Caco-2 (cell line): ENCODE data around the gene COL6A3. TPM values are rescaled to one million over a fixed set of nuclear protein-coding genes. Genes with fewer than 3 reads are reported as not detected.

ENCODE experiments used
- BruUV-seq: library from RNA; stranded (reverse); fragments of 400-500 nt; replicated peaks from 2 replicates; lab custom pipeline; 2021; lab: Mats Ljungman, UMichigan
- CTCF ChIA-PET: fragments of 300-600 bp; sonication (Branson Sonifier 250); formaldehyde crosslinking; loops from one replicate; lab custom pipeline; 2022; ENCODE audit warnings: antibody characterized with exemption; lab: Charles Lee
- POLR2A ChIA-PET: fragments of 300-600 bp; sonication (Branson Sonifier 250); formaldehyde crosslinking; loops from one replicate; lab custom pipeline; 2022; ENCODE audit warnings: antibody characterized with exemption; lab: Charles Lee
- DNase-seq, 2 experiments: peaks; one replicate each; pipeline versions ENCODE4 v3.0.0 to v3.0.0-alpha.2; 2020 to 2022
- H3K27me3 ChIP-seq: replicated peaks from 2 replicates; pipeline ENCODE4 v1.6.0; 2011; ENCODE audit warnings: low read length; ENCODE audit not compliant: control insufficient read depth, insufficient read depth
- H3K36me3 ChIP-seq: 2 replicates; pipeline ENCODE4 v1.5.1; 2011; ENCODE audit warnings: low read length; ENCODE audit not compliant: control insufficient read depth, insufficient read depth
- H3K4me1 ChIP-seq: fragments of 250-450 bp; sonication (Bioruptor Pico); 2 replicates; pipeline ENCODE4 v1.5.1; 2020; ENCODE audit warnings: mild to moderate bottlenecking
- H3K4me3 ChIP-seq: 2 replicates; pipeline ENCODE4 v1.5.1; 2011; ENCODE audit warnings: low read depth, mild to moderate bottlenecking, control low read depth, low read length
- H3K9me3 ChIP-seq: fragments of 250-450 bp; sonication (Bioruptor Pico); 2 replicates; pipeline ENCODE4 v1.5.1; 2020; ENCODE audit warnings: mild to moderate bottlenecking, moderate library complexity
- H3K27ac Mint-ChIP-seq: one replicate; pipeline ENCODE4 v1.8.0; 2022; ENCODE audit warnings: mixed read lengths; ENCODE audit not compliant: unreplicated experiment
- H3K27me3 Mint-ChIP-seq: one replicate; pipeline ENCODE4 v1.8.0; 2022; ENCODE audit warnings: mixed read lengths; ENCODE audit not compliant: insufficient read depth, unreplicated experiment
- H3K36me3 Mint-ChIP-seq: one replicate; pipeline ENCODE4 v1.8.0; 2022; ENCODE audit warnings: mild to moderate bottlenecking, mixed read lengths; ENCODE audit not compliant: insufficient read depth, unreplicated experiment
- H3K4me1 Mint-ChIP-seq: one replicate; pipeline ENCODE4 v1.8.0; 2022; ENCODE audit warnings: low read depth, mixed read lengths; ENCODE audit not compliant: unreplicated experiment
- H3K4me3 Mint-ChIP-seq: one replicate; pipeline ENCODE4 v1.8.0; 2022; ENCODE audit warnings: mild to moderate bottlenecking, moderate library complexity, mixed read lengths; ENCODE audit not compliant: unreplicated experiment
- H3K9me3 Mint-ChIP-seq: one replicate; pipeline ENCODE4 v1.8.0; 2022; ENCODE audit warnings: mixed read lengths; ENCODE audit not compliant: unreplicated experiment
- intact Hi-C: fragments of 100-400 bp; cut with micrococcal nuclease; formaldehyde crosslinking; loops from one replicate; pipeline ENCODE4 v1.10.0; 2022; ENCODE audit not compliant: unreplicated experiment
- total RNA-seq: library from RNA; stranded (reverse); gene quantifications from 2 replicates; pipeline ENCODE4 v1.2.3, GENCODE V29; 2022
- TF ChIP-seq, protein P1 (sequence below), 2 experiments: fragments of 200-600 bp in 1 of 2; IDR thresholded peaks; 1 replicate in 1 of 2; 2 replicates in 1 of 2; pipeline versions ENCODE4 v1.5.1 to v1.8.0; 2011 to 2022; ENCODE audit warnings: antibody characterized with exemption in 1 of 2, control low read depth in 1 of 2, inconsistent platforms in 1 of 2, low read depth in 1 of 2, low read length in 1 of 2, mild to moderate bottlenecking in 1 of 2, moderate library complexity in 1 of 2; ENCODE audit not compliant: insufficient read depth in 1 of 2, severe bottlenecking in 1 of 2, unreplicated experiment in 1 of 2

COL6A3 gene
- total RNA-seq, 1 experiment from 2014 or later: 0.73 TPM

GRCh38 chr2:237412988-237413776, 782 bp downstream of the COL6A3 start:
- Mint-ChIP-seq H3K27ac (no peak overlapping the region), H3K36me3 (no peaks in the 10 kb centered on the region), H3K4me3 (no peak overlapping the region), H3K4me1 (no peaks in the 10 kb centered on the region), H3K9me3 (no peaks in the 10 kb centered on the region), H3K27me3 (peaks cover 7% of the 10 kb centered on the region)
- H3K4me1 ChIP-seq: no peaks in the 10 kb centered on the region
- no peaks in the 10 kb centered on the region for H3K36me3 ChIP-seq
- no peak overlapping the region for H3K4me3 ChIP-seq
- POLR2A ChIA-PET: no interaction called here
- TF ChIP-seq, protein P1, sequence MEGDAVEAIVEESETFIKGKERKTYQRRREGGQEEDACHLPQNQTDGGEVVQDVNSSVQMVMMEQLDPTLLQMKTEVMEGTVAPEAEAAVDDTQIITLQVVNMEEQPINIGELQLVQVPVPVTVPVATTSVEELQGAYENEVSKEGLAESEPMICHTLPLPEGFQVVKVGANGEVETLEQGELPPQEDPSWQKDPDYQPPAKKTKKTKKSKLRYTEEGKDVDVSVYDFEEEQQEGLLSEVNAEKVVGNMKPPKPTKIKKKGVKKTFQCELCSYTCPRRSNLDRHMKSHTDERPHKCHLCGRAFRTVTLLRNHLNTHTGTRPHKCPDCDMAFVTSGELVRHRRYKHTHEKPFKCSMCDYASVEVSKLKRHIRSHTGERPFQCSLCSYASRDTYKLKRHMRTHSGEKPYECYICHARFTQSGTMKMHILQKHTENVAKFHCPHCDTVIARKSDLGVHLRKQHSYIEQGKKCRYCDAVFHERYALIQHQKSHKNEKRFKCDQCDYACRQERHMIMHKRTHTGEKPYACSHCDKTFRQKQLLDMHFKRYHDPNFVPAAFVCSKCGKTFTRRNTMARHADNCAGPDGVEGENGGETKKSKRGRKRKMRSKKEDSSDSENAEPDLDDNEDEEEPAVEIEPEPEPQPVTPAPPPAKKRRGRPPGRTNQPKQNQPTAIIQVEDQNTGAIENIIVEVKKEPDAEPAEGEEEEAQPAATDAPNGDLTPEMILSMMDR (IDR thresholded peaks at IDR 0.05; ENCODE audit: insufficient read depth in 1 of 2, low read depth in 1 of 2, low read length in 1 of 2, severe bottlenecking in 1 of 2, unreplicated experiment in 1 of 2): no peak
- no peak for DNase-seq
- CTCF ChIA-PET: no interaction called here
- no peaks in the 10 kb centered on the region for H3K9me3 ChIP-seq
- intact Hi-C loops: loop anchor here (5.0 kb wide), 1 partner anchor 261 kb away; no protein-coding TSS in a partner anchor
- no peaks in the 10 kb centered on the region for H3K27me3 ChIP-seq
- BruUV-seq: no TSS peak

DNA sequence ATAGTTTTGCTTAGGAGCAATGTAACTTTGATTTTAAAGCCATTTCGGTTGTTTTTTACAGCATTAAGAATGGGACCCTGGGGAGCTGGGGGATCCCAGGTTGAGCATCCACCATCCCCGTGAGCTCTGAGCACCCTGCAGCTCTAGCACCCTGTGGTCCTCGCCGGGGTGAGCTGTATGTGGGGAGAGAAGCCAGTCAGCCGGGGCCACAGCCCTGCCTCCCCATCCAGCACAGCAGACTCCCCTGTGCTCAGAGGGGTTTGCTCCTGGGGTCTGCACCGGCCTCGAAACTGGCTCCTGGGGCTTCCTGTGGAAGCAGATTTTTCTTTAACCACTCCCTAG, 1.3 kb downstream of the COL6A3 start:
- POLR2A ChIA-PET: no interaction called here
- no peaks in the 10 kb centered on the region for H3K9me3 Mint-ChIP-seq

DNA sequence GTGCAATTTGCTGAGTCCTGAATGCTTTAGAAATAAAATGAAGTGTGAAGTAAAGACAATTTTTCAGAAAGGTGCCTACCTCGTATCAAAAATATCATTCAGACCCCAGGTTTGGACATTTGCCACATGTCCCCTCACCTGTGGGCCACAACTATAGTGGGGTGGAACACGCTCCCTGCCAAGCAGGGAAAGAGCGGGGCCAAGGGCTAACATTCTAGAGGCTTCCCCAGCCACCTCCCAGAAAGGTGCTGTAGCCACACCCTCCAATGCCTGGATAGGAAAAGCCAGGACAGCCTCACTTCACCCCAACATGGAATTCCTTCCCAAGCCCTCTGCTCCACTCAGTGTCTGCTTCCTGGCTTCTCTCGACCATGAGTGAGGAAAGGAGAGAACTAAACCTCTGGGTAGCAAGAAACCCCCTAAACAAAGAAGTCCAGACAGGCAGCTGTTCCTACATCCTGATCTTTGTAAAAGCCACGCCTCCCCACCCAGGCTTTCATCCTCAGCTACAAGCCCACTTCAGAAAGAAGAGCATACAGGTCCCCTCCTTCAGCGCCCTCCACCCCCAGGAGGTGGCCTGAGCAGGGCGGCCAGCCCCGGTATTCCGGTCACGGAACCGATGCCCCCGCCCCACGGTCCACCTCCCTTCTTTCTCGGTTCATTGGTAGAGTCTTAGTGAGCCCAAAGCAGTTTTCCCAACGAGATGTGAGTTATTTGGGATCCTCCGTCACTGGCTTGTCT, 2.1 kb downstream of the COL6A3 start:
- intact Hi-C loops: loop anchor here (2.0 to 5.0 kb wide), 2 partner anchors 247 to 260 kb away; no protein-coding TSS in a partner anchor
- CTCF ChIA-PET: no interaction called here
- Histone ChIP-seq H3K36me3 (no peaks in the 10 kb centered on the region), H3K9me3 (no peaks in the 10 kb centered on the region), H3K27me3 (no peaks in the 10 kb centered on the region), H3K4me1 (no peaks in the 10 kb centered on the region), H3K4me3 (no peak overlapping the region)
- POLR2A ChIA-PET: no interaction called here
- Mint-ChIP-seq H3K4me3 (no peak overlapping the region), H3K36me3 (no peaks in the 10 kb centered on the region), H3K9me3 (no peaks in the 10 kb centered on the region), H3K27ac (no peak overlapping the region), H3K27me3 (peaks cover 7% of the 10 kb centered on the region), H3K4me1 (no peaks in the 10 kb centered on the region)
- BruUV-seq: no TSS peak
- no peak for DNase-seq
- TF ChIP-seq, protein P1 (IDR thresholded peaks at IDR 0.05; ENCODE audit: insufficient read depth in 1 of 2, low read depth in 1 of 2, low read length in 1 of 2, severe bottlenecking in 1 of 2, unreplicated experiment in 1 of 2): no peak

More for the DNA sequence above, 1.3 kb downstream of the COL6A3 start:
- no peaks in the 10 kb centered on the region for H3K36me3 Mint-ChIP-seq
- no peaks in the 10 kb centered on the region for H3K9me3 ChIP-seq
- CTCF ChIA-PET: no interaction called here
- no peak overlapping the region for H3K4me3 Mint-ChIP-seq
- intact Hi-C loops: loop anchor here (5.0 kb wide), 1 partner anchor 260 kb away; no protein-coding TSS in a partner anchor
- no TSS peak for BruUV-seq
- no peaks in the 10 kb centered on the region for H3K4me1 ChIP-seq
- no peaks in the 10 kb centered on the region for H3K4me1 Mint-ChIP-seq
- no peaks in the 10 kb centered on the region for H3K27me3 ChIP-seq
- H3K27me3 Mint-ChIP-seq: peaks cover 7% of the 10 kb centered on the region
- DNase-seq: no peak
- no peaks in the 10 kb centered on the region for H3K36me3 ChIP-seq
- H3K4me3 ChIP-seq: no peak overlapping the region
- TF ChIP-seq, protein P1 (IDR thresholded peaks at IDR 0.05; ENCODE audit: insufficient read depth in 1 of 2, low read depth in 1 of 2, low read length in 1 of 2, severe bottlenecking in 1 of 2, unreplicated experiment in 1 of 2): no peak
- no peak overlapping the region for H3K27ac Mint-ChIP-seq
